HL-60 (cell line): ENCODE results near the gene STAC3.

Experiments used
- DNase-seq, 2 experiments: peaks; one replicate each; pipeline ENCODE4 v3.0.0-alpha.2; 2010 to 2020; ENCODE audit warnings: low read depth in 1 of 2, low spot score in 1 of 2
- H3K27ac ChIP-seq: fragments of 250-450 bp; sonication (Bioruptor Pico); replicated peaks from 2 replicates; pipeline ENCODE4 v1.5.1; 2020; ENCODE audit warnings: mild to moderate bottlenecking, moderate library complexity
- H3K27me3 ChIP-seq: fragments of 250-450 bp; sonication (Bioruptor Pico); 2 replicates; pipeline ENCODE4 v1.5.1; 2021; ENCODE audit warnings: mild to moderate bottlenecking, moderate library complexity; ENCODE audit not compliant: insufficient read depth, poor library complexity, severe bottlenecking
- H3K4me3 ChIP-seq: replicated peaks from 2 replicates; pipeline ENCODE4 v1.5.1; 2011; ENCODE audit warnings: mild to moderate bottlenecking, control low read depth, low read length; ENCODE audit not compliant: insufficient read depth
- CTCF ChIP-seq: IDR thresholded peaks from one replicate; pipeline ENCODE4 v1.5.1; 2011; ENCODE audit warnings: low read length, control low read depth, inconsistent platforms; ENCODE audit not compliant: insufficient read depth
- GABPA ChIP-seq: IDR thresholded peaks from 2 replicates; pipeline ENCODE4 v1.6.1; 2012; ENCODE audit warnings: low read depth
- POLR2AphosphoS5 ChIP-seq: IDR thresholded peaks from 2 replicates; pipeline ENCODE4 v1.6.1; 2012; ENCODE audit warnings: low read depth
- REST ChIP-seq: IDR thresholded peaks from 2 replicates; pipeline ENCODE4 v1.6.1; 2012; ENCODE audit warnings: low read depth; ENCODE audit not compliant: insufficient replicate concordance
- SPI1 ChIP-seq: IDR thresholded peaks from 2 replicates; pipeline ENCODE4 v1.6.1; 2012; ENCODE audit warnings: low read depth, mild to moderate bottlenecking, borderline replicate concordance

Gene STAC3

GRCh38 chr12:57248934-57249742 lies 1.8 kb downstream of the STAC3 start:
- DNase-seq = peak; percentile 82 to 92
- Histone ChIP-seq H3K27me3 (no peaks in the 10 kb centered on the region), H3K4me3 (peak overlapping the region; percentile 22), H3K27ac (peak overlapping the region; percentile 31)
- TF ChIP-seq POLR2AphosphoS5 (peak; percentile 25), SPI1 (peak; percentile 67), REST (no peak), CTCF (no peak), GABPA (peak; percentile 66; the same call in 1 of the 2 replicates)

- no peak for DNase-seq
- H3K4me3 ChIP-seq = no peak overlapping the region
- TF ChIP-seq REST = no peak
- no peak for TF ChIP-seq GABPA
- H3K27ac ChIP-seq = no peak overlapping the region
- H3K27me3 ChIP-seq = peaks cover 8% of the 10 kb centered on the region
These were observed 3.9 kb downstream of the STAC3 start for GRCh38 chr12:57247041-57247440.

- no peak for DNase-seq
- no peak for TF ChIP-seq SPI1
- TF ChIP-seq GABPA = no peak
- TF ChIP-seq REST = no peak
- TF ChIP-seq POLR2AphosphoS5 = no peak
- no peak for TF ChIP-seq CTCF
- H3K27ac ChIP-seq = no peak overlapping the region
- H3K4me3 ChIP-seq = no peak overlapping the region
- peaks cover 23% of the 10 kb centered on the region for H3K27me3 ChIP-seq
These were observed 6.7 kb downstream of the STAC3 start for GRCh38 chr12:57244312-57244696.
